ENCODE results near the gene SMIM21.

SMIM21 gene

GRCh38 chr18:75364512-75365253 lies 62.8 kb downstream of the SMIM21 start:
- H3K9me3 ChIP-seq (ENCODE audit: control insufficient read depth, low read length), result no peaks in the 10 kb centered on the region
- H3K4me3 ChIP-seq (ENCODE audit: insufficient read depth, low read depth, low read length, poor library complexity, severe bottlenecking), result no peak overlapping the region
- H3K36me3 ChIP-seq (ENCODE audit: control insufficient read depth, insufficient read depth, low read length), result no peaks in the 10 kb centered on the region
- no peak overlapping the region for H3K27ac ChIP-seq (ENCODE audit: insufficient read depth, low read length, poor library complexity, severe bottlenecking)
- H3K4me1 ChIP-seq (ENCODE audit: control insufficient read depth, insufficient read depth, low read length, poor library complexity, severe bottlenecking), result no peaks in the 10 kb centered on the region
- H3K27me3 ChIP-seq (replicated peaks; ENCODE audit: control insufficient read depth, insufficient read depth, low read length, poor library complexity, severe bottlenecking), result no peaks in the 10 kb centered on the region
- no peak for DNase-seq

GRCh38 chr18:75363446-75364225 lies 63.9 kb downstream of the SMIM21 start:
- H3K27ac ChIP-seq (ENCODE audit: insufficient read depth, low read length, poor library complexity, severe bottlenecking), result no peak overlapping the region
- H3K27me3 ChIP-seq (replicated peaks; ENCODE audit: control insufficient read depth, insufficient read depth, low read length, poor library complexity, severe bottlenecking), result no peaks in the 10 kb centered on the region
- no peaks in the 10 kb centered on the region for H3K9me3 ChIP-seq (ENCODE audit: control insufficient read depth, low read length)
- H3K4me1 ChIP-seq (ENCODE audit: control insufficient read depth, insufficient read depth, low read length, poor library complexity, severe bottlenecking), result no peaks in the 10 kb centered on the region
- H3K4me3 ChIP-seq (ENCODE audit: insufficient read depth, low read depth, low read length, poor library complexity, severe bottlenecking), result no peak overlapping the region
- no peaks in the 10 kb centered on the region for H3K36me3 ChIP-seq (ENCODE audit: control insufficient read depth, insufficient read depth, low read length)
- no peak for DNase-seq

GRCh38 chr18:75362435-75362834 lies 65.1 kb downstream of the SMIM21 start:
- Histone ChIP-seq H3K27ac (ENCODE audit: insufficient read depth, low read length, poor library complexity, severe bottlenecking) (no peak overlapping the region), H3K36me3 (ENCODE audit: control insufficient read depth, insufficient read depth, low read length) (no peaks in the 10 kb centered on the region), H3K27me3 (replicated peaks; ENCODE audit: control insufficient read depth, insufficient read depth, low read length, poor library complexity, severe bottlenecking) (no peaks in the 10 kb centered on the region), H3K9me3 (ENCODE audit: control insufficient read depth, low read length) (no peaks in the 10 kb centered on the region), H3K4me3 (ENCODE audit: insufficient read depth, low read depth, low read length, poor library complexity, severe bottlenecking) (no peak overlapping the region), H3K4me1 (ENCODE audit: control insufficient read depth, insufficient read depth, low read length, poor library complexity, severe bottlenecking) (no peaks in the 10 kb centered on the region)
- no peak for DNase-seq

GRCh38 chr18:75360941-75361340 lies 66.6 kb downstream of the SMIM21 start:
- Histone ChIP-seq H3K27ac (ENCODE audit: insufficient read depth, low read length, poor library complexity, severe bottlenecking) (no peak overlapping the region), H3K27me3 (replicated peaks; ENCODE audit: control insufficient read depth, insufficient read depth, low read length, poor library complexity, severe bottlenecking) (no peaks in the 10 kb centered on the region), H3K9me3 (ENCODE audit: control insufficient read depth, low read length) (no peaks in the 10 kb centered on the region), H3K4me3 (ENCODE audit: insufficient read depth, low read depth, low read length, poor library complexity, severe bottlenecking) (no peak overlapping the region), H3K4me1 (ENCODE audit: control insufficient read depth, insufficient read depth, low read length, poor library complexity, severe bottlenecking) (no peaks in the 10 kb centered on the region), H3K36me3 (ENCODE audit: control insufficient read depth, insufficient read depth, low read length) (no peaks in the 10 kb centered on the region)
- no peak for DNase-seq

- no peaks in the 10 kb centered on the region for H3K27me3 ChIP-seq (replicated peaks; ENCODE audit: control insufficient read depth, insufficient read depth, low read length, poor library complexity, severe bottlenecking)
- H3K4me3 ChIP-seq (ENCODE audit: insufficient read depth, low read depth, low read length, poor library complexity, severe bottlenecking), result no peak overlapping the region
- H3K36me3 ChIP-seq (ENCODE audit: control insufficient read depth, insufficient read depth, low read length), result no peaks in the 10 kb centered on the region
- no peaks in the 10 kb centered on the region for H3K4me1 ChIP-seq (ENCODE audit: control insufficient read depth, insufficient read depth, low read length, poor library complexity, severe bottlenecking)
- DNase-seq, result no peak
- no peak overlapping the region for H3K27ac ChIP-seq (ENCODE audit: insufficient read depth, low read length, poor library complexity, severe bottlenecking)
- H3K9me3 ChIP-seq (ENCODE audit: control insufficient read depth, low read length), result no peaks in the 10 kb centered on the region
Measured at GRCh38 chr18:75360215-75360614, 67.3 kb downstream of the SMIM21 start.
